Stimulated activated CD8-positive, alpha-beta memory T cell treated with anti-CD3 and anti-CD28 coated beads, Interleukin-4, amount 100 ng/mL, for 48 hours (primary cell): ENCODE results near the gene ROCK1.
"Not testable (repeated sequence)": the region's sequence is repeated elsewhere in the genome, so short reads cannot be mapped to it uniquely, and the experiment has no call there.

Experiments
- DNase-seq: peaks from one replicate; pipeline ENCODE4 v3.0.0-alpha.2; 2020

ROCK1 gene

GRCh38 chr18:21111346-21112139 lies at the start of gene ROCK1:
ROCK1 (minus strand) TSS chr18:21111813; CDS start chr18:21110910, 903 bp downstream.
- peak; percentile 99 for DNase-seq

GRCh38 chr18:21155443-21155842 lies 43.8 kb upstream of the ROCK1 start:
- no peak for DNase-seq

- DNase-seq, result no peak
These were observed 34.4 kb upstream of the ROCK1 start for GRCh38 chr18:21146016-21146415.

- DNase-seq, result no peak
These were observed 33.8 kb upstream of the ROCK1 start for GRCh38 chr18:21145371-21145770.

GRCh38 chr18:21141668-21142422 lies 30.2 kb upstream of the ROCK1 start:
- no peak for DNase-seq

GRCh38 chr18:21137719-21138488 lies 26.3 kb upstream of the ROCK1 start:
- DNase-seq, result not testable (repeated sequence)

- no peak for DNase-seq
These were observed 23.3 kb upstream of the ROCK1 start for GRCh38 chr18:21134895-21135294.

- no peak for DNase-seq
These were observed 20.8 kb upstream of the ROCK1 start for GRCh38 chr18:21132398-21132918.

GRCh38 chr18:21131698-21132227 lies 20.1 kb upstream of the ROCK1 start:
- DNase-seq, result no peak

GRCh38 chr18:21129566-21130216 lies 18.1 kb upstream of the ROCK1 start:
- no peak for DNase-seq

- DNase-seq, result no peak
These were observed 11.8 kb upstream of the ROCK1 start for GRCh38 chr18:21123290-21123926.

GRCh38 chr18:21118806-21119205 lies 7.2 kb upstream of the ROCK1 start:
- DNase-seq, result no peak

GRCh38 chr18:21117409-21118131 lies 6.0 kb upstream of the ROCK1 start:
- no peak for DNase-seq

- no peak for DNase-seq
These were observed 4.2 kb upstream of the ROCK1 start for GRCh38 chr18:21115519-21116411.

- no peak for DNase-seq
These were observed 1.0 kb upstream of the ROCK1 start for GRCh38 chr18:21112543-21113105.

GRCh38 chr18:21112140-21112473 lies 494 bp upstream of the ROCK1 start:
- peak; percentile 63 for DNase-seq

- DNase-seq, result peak; percentile 76
These were observed 784 bp downstream of the ROCK1 start for GRCh38 chr18:21110713-21111345.

- DNase-seq, result no peak
These were observed 1.5 kb downstream of the ROCK1 start for GRCh38 chr18:21109936-21110712.
